ENCODE data around the gene SHISAL2A. TPM values are rescaled to one million over a fixed set of nuclear protein-coding genes. Genes with fewer than 3 reads are reported as not detected.

The SHISAL2A gene
- polyA plus RNA-seq, 1 of the 3 experiments (the other 2 are of a cell fraction), result 0.07 TPM

- Histone ChIP-seq H3K4me1 (ENCODE audit: control insufficient read depth in 1 of 2, insufficient read depth in 2 of 2, low read depth in 1 of 2, low read length in 1 of 2) (peaks cover 4 to 7% of the 10 kb centered on the region in 2 experiments; a peak in 1 of 4 replicates), H3F3A (replicated peaks; ENCODE audit: insufficient read depth) (no peaks in the 10 kb centered on the region), H3K9me3 (no peaks in the 10 kb centered on the region), H3K27me3 (ENCODE audit: insufficient read depth) (no peaks in the 10 kb centered on the region), H3K36me3 (replicated peaks in 1 of 2; ENCODE audit: control insufficient read depth in 1 of 2, insufficient read depth in 2 of 2, low read length in 1 of 2) (no peaks in the 10 kb centered on the region), H3K27ac (ENCODE audit: low read depth in 2 of 2, low read length in 1 of 2) (peak overlapping the region in 1 of 2 experiments; percentile 45; a peak in 1 of 4 replicates), H3K79me2 (ENCODE audit: insufficient read depth) (no peaks in the 10 kb centered on the region), H3K4me2 (no peak overlapping the region), H3K4me3 (ENCODE audit: low read depth in 2 of 2, low read length in 1 of 2) (no peak overlapping the region), H2AFZ (ENCODE audit: low read depth) (no peak overlapping the region), H4K20me1 (ENCODE audit: insufficient read depth) (no peaks in the 10 kb centered on the region), H3K9ac (no peak overlapping the region), H3K9me2 (no peaks in the 10 kb centered on the region)
- WGBS (ENCODE audit: low lambda C conversion rate), result 68% methylated on average over 6 of the region's 6 CpGs
- DNase-seq, result no peak
- TF ChIP-seq GATA2 (CRISPR knock-in tag; IDR thresholded peaks at IDR 0.05) (peak; percentile 4; the same call in 1 of the 2 replicates), SIN3A (IDR thresholded peaks at IDR 0.05; ENCODE audit: borderline replicate concordance, low read depth, low read length) (no peak)
- TF ChIP-seq, protein P1, sequence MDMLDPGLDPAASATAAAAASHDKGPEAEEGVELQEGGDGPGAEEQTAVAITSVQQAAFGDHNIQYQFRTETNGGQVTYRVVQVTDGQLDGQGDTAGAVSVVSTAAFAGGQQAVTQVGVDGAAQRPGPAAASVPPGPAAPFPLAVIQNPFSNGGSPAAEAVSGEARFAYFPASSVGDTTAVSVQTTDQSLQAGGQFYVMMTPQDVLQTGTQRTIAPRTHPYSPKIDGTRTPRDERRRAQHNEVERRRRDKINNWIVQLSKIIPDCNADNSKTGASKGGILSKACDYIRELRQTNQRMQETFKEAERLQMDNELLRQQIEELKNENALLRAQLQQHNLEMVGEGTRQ (IDR thresholded peaks at IDR 0.05; ENCODE audit: borderline replicate concordance, low read depth, low read length), result no peak
- ChIA-PET CTCF (interaction anchor here (2.8 kb wide), 1 partner anchor 9 kb away, joined by 9 read pairs; no protein-coding TSS in a partner anchor), POLR2A (no interaction called here)
These were observed 44.3 kb downstream of the SHISAL2A start for GRCh38 chr1:52677076-52677806.

DNA sequence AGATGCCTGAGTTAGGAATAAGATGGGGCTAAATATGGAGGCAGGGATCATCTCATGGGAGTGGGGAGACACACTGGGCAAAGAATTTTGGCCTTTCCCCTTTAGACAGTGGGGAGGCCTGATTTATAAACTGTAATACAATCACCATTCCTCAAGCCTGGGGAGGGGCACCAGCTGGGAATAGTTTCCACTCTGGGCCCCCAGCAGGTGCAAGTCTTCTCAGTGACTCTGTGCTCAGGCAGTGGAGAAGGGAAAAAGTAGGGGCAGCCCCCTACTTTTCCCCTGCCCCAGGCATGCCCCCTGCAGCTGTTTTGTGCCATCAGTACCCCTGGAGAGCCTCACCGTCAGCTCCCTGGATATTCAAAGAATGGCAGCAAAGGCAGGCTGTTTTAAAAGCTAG is 46.1 kb downstream of the SHISAL2A start:
- H3K9ac ChIP-seq, result no peak overlapping the region
- no peaks in the 10 kb centered on the region for H3K9me3 ChIP-seq
- H3K9me2 ChIP-seq, result no peaks in the 10 kb centered on the region
- no peaks in the 10 kb centered on the region for H3F3A ChIP-seq (replicated peaks; ENCODE audit: insufficient read depth)
- TF ChIP-seq MAX (IDR thresholded peaks at IDR 0.05; ENCODE audit: low read depth), result no peak
- TF ChIP-seq SMC3 (IDR thresholded peaks at IDR 0.05; ENCODE audit: low read depth, low read length), result no peak
- no peak for TF ChIP-seq NFIC (IDR thresholded peaks at IDR 0.05; ENCODE audit: borderline replicate concordance)
- TF ChIP-seq JUND (IDR thresholded peaks at IDR 0.05), result no peak
- TF ChIP-seq, protein P2, sequence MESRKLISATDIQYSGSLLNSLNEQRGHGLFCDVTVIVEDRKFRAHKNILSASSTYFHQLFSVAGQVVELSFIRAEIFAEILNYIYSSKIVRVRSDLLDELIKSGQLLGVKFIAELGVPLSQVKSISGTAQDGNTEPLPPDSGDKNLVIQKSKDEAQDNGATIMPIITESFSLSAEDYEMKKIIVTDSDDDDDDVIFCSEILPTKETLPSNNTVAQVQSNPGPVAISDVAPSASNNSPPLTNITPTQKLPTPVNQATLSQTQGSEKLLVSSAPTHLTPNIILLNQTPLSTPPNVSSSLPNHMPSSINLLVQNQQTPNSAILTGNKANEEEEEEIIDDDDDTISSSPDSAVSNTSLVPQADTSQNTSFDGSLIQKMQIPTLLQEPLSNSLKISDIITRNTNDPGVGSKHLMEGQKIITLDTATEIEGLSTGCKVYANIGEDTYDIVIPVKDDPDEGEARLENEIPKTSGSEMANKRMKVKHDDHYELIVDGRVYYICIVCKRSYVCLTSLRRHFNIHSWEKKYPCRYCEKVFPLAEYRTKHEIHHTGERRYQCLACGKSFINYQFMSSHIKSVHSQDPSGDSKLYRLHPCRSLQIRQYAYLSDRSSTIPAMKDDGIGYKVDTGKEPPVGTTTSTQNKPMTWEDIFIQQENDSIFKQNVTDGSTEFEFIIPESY (IDR thresholded peaks at IDR 0.05; ENCODE audit: borderline replicate concordance, low read depth), result no peak
- TF ChIP-seq, protein P3, sequence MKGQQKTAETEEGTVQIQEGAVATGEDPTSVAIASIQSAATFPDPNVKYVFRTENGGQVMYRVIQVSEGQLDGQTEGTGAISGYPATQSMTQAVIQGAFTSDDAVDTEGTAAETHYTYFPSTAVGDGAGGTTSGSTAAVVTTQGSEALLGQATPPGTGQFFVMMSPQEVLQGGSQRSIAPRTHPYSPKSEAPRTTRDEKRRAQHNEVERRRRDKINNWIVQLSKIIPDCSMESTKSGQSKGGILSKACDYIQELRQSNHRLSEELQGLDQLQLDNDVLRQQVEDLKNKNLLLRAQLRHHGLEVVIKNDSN (IDR thresholded peaks at IDR 0.05; ENCODE audit: borderline replicate concordance, low read depth), result no peak
- TF ChIP-seq RCOR1 (IDR thresholded peaks at IDR 0.05; ENCODE audit: low read length), result no peak
- H3K4me2 ChIP-seq, result no peak overlapping the region
- no peak for DNase-seq
- ChIA-PET CTCF (no interaction called here), POLR2A (no interaction called here)
- no peak overlapping the region for H3K27ac ChIP-seq (ENCODE audit: low read depth in 2 of 2, low read length in 1 of 2)
- no peaks in the 10 kb centered on the region for H3K27me3 ChIP-seq (ENCODE audit: insufficient read depth)
- no peaks in the 10 kb centered on the region for H4K20me1 ChIP-seq (ENCODE audit: insufficient read depth)
- WGBS (ENCODE audit: low lambda C conversion rate), result 100% methylated on average over 1 of the region's 1 CpG
- no peaks in the 10 kb centered on the region for H3K36me3 ChIP-seq (replicated peaks in 1 of 2; ENCODE audit: control insufficient read depth in 1 of 2, insufficient read depth in 2 of 2, low read length in 1 of 2)
- H3K4me3 ChIP-seq (ENCODE audit: low read depth in 2 of 2, low read length in 1 of 2), result no peak overlapping the region
- H3K4me1 ChIP-seq (ENCODE audit: control insufficient read depth in 1 of 2, insufficient read depth in 2 of 2, low read depth in 1 of 2, low read length in 1 of 2), result peaks cover 3 to 4% of the 10 kb centered on the region in 2 experiments; a peak in 1 of 4 replicates
- no peaks in the 10 kb centered on the region for H3K79me2 ChIP-seq (ENCODE audit: insufficient read depth)
- H2AFZ ChIP-seq (ENCODE audit: low read depth), result no peak overlapping the region

All from SK-N-SH (cell line).